EL (cell line): ENCODE measurements around the gene RTKN.

Experiments used
- DNase-seq: peaks from one replicate; pipeline ENCODE4 v3.0.0-alpha.2; 2016

Gene RTKN

DNA sequence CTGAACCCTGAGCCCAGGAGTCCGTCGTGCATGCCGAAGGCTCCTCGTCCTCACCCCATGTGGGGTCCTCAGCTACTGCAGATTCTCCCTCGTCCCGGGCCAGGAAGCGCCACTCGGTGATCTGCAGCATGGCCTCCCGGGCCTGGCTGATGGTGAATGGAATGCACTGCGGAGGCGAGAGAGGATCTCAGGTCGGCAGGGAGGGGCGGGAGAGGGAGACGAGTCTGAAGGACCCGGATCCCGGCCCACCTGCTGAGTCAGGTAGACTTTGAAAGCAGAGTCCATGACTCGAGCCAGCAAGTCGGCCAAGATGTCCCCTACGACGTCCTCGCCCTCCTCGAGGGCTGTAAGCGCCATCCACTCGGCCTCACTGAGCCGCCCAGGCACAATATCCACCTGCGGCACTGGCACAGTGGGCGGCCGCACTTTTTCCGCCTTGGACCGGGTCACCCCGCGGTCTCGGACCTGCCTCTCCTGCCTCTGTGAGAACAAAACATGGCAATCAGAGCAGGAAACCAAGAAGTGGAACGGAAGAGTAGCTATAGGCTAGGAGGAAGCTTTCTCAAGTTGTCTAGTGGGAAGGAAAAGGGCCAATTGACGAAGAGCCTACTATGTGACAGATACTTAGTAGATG, 25.9 kb downstream of the RTKN start:
- DNase-seq, result no peak

DNA sequence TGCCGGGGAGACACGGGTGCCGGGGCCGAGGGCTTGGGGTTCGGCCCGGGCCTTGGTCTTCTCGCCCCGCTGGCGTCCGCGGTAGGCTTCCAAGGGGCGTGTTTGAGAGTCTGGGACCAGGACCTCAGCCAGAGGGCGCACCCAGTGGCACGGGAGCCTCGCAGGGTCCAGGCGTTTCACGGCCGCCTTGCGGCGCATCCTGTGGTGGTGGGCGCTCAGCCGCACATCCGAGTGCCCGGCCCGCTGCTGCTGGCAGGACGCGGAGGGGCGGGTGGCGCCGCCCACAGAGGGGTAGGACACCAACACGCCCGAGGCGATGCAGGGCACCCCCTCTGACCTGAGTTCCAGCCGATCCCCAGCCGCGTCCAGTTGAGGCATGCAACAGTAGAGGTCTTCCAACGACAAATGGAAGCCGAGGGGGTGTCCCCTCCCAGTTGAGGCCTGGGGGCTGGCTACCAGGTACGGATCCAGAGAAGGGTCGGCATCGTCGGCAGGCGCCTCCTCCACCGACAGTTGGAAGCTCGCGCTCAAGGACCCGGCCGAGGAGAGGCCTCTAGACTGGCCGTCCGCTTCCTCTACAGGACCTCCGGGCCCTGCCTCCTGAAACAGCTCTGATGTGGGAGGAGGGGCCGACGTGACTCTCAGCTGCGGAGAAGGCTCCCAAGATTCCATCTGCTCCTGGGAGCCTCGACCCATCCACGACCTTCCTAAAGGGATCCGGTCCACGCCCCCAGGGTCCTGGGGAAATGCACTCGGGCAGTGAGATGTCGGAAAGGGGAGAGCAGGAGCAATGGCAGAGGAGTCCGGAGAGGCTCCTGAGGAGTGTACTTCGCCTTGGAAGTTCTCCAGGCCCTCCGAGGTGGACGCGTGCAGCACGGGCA, 26.6 kb downstream of the RTKN start:
- DNase-seq, result peak; percentile 32

DNA sequence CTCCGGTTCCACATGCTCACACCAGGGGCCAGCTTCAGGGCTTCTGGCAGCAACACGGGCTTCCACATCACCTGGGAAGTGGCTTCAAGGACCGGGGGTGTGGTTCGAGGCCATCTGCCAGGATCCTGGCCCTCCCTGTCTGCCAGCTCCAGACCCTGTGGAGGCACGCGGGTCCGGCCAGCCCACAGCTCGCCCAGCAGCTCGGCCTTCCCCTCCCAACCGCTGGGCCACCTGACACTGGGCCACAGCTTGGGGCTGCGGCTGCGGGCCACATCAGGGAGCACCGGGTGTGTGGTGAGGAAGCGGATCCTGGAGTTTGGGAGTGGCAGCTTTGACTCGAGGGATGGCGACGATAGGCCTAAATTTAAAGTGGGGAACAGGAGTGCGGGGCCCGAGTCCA, 27.3 kb downstream of the RTKN start:
- DNase-seq, result no peak

DNA sequence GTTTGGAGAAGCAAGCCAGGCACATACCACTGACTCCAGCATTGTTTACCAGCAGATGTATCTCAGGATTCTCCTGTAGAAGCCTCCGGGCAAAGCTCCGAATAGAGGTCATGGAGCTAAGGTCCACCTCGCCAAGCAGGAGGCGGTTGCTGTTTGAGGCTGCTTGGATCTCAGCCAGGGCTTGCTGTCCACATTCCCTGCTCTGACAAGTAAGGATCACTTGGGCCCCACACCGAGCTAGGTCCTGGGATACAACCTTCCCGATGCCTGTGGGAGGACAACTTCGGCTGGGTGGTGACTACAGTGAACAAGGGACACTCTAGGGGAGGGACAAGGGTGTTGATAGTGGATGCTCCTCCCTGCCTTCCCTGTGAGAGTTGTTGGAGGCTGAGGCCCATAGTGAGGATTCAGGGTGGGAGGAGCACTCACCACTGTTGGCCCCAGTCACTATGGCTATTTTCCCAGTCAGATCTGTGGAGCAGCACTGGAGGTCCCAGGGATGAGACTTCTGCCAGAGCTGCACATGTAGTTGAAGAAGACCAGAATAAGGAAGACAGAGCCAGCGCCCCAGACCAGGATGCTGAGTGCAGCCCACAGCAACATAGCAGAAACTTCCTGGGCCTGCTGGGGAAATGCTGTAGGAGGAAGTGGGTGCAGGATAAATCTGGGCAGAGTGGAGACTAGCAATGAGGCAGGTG, 28.6 kb downstream of the RTKN start:
- DNase-seq, result no peak

DNA sequence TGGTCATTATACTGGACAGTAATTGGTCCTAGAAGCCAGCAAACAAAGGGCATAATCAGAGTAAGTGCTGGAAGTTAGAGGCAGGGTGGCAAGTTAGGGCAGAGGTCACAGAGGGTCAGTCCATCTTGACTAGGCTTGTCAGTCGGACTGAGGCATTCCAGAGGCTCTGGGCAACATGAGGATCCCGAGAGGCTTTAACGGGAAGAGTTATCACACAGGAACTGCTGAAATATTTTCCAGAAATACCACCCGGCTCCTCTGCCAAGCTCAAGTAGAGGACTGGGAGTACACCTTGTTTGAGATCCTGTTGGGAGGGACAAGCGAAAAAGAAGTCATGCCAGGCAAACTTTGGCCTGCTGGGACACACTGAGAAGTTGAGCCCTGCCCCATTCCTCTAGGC, 34.1 kb downstream of the RTKN start:
- no peak for DNase-seq

DNA sequence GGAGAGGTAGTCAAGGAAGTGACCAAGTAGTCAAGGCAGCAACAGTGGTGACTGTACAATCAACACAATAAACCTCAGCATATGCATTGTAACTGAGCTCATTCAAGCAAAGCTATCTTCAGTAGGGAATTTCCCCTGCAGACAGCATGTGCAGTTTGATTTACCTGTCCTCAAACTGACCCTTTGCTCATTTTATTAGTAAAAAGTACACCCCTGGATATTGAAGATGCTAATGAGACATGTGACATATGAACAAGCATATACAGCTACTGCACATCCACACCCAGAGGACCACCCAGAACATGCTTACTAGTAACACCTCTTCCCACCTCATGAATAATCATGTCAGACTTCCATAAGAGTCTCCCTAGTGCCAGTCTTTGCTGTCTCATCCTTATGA, 35.7 kb downstream of the RTKN start:
- no peak for DNase-seq

DNA sequence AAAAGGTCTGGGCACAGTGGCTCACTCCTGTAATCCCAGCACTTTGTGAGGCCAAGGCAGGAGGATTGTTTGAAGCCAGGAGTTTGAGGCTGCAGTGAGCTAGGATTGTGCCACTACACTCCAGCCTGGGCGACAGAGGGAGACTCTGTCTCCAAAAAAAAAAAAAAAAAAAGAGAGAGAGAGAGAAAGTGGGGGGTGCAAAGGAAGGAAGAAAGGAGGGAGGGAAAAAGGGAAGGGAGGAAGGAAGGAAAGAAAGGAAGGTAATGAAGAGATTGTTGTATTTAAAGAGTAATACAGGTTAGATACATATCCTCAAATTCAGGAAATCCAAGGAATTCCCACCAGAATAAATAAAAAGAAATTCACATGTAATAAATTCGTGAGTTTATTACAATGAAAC, 39.8 kb downstream of the RTKN start:
- no peak for DNase-seq

DNA sequence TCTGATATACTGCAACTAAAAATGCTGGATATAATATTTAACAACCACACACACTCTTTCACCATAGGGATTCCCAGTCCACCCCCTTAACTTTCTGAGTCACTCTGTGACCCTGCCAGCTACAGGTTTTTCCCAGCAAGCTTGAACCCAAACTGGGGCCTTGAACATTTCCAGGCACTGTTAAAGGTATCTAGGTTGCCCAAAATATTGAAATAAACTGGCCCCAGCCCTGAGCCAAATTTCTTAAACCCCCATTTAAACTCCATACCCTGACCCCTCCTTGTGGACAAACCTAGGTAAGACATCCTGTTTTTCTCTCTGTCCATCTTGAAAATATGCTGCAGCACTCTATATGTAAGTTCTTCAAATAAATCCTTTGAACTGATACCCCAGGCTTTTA, 42.0 kb downstream of the RTKN start:
- peak; percentile 40 for DNase-seq

DNA sequence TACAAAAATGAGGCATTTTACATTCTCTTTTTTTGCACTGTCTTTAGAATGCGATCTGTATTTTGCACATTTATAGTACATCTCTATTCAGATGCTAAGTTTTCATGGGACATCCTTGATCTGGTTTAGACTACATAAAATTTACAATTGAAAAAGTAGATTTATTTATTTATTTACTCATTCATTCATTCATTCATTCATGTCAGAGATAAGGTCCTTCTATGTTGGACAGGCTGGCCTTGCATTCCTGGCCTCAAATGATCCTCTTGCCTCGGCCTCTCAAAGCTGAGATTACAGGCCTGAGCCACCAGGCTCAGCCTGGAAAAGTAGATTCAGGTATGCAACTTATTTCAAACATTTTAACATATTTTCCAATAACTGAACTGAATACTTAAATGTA, 45.6 kb downstream of the RTKN start:
- no peak for DNase-seq

DNA sequence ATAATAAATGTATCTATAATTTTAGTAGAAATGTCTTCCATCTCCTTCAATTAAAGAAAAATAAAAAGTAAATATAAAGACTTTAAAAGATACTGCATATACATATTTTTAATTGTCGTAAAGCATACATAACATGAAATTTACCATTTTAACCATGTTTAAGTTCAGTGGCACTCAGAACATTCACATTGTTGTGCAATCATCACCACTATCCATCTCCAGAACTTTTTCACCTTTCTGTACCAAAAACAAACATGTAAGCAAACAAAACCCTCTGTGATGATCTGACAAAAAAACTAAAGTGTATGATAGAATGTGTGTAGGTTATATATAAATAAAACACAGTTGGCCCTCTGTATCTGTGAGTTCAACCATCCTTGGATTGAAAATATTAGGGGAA, 48.2 kb downstream of the RTKN start:
- DNase-seq, result no peak

DNA sequence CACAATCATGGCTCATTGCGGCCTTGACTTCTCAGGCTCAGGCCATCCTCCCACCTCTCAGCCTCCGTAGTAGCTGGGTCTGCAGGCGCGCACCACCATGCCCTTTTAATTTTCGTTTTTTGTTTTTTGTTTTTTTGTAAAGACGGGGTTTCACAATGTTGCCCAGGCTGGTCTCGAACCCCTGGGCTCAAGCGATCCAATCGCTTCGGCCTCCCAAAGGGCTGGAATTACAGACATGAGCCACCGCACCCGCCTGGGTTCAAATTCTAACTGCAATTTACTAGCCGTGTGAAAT, 49.3 kb downstream of the RTKN start:
- no peak for DNase-seq

DNA sequence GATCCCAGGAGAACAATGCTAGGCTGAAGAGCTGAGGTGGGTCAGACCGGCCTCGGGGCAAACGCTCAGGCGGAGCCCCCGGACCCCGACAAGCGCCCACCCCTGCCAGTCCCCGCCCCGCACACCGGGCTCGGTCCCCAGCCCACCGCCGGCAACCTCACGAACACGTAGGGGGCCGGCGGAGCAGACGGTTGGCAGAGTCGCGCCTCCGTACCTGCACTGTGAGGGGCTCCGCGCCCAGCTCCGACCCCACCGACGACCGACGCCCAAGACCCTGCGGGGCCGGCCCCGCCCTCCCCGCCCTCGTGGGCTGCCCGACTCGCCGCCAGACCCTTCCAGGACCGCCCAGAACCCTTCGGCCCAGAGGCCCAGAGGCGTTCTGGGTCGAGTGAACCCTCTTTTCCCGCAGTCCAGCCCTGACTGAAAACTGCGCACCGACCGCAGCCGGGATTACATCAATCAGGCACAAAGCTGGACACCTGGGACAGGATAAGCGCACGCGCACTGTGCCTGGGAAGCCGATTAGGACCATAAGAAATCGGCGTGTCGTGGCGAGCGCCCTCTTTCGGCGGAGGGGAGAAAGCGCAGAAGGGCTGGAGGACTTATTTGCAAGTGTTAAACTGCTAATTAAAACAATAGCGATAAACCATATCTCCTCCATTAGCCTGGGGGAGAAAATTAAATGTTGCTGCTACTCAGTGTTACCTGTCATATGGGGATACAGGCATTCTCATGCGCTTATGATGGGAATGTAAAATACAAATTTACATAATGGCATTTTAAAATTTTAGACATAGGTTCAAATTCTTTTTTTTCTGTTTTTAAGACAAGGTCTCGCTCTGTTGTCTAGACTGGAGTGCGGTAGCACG, 49.9 kb downstream of the RTKN start:
- DNase-seq, result peak; percentile 84

DNA sequence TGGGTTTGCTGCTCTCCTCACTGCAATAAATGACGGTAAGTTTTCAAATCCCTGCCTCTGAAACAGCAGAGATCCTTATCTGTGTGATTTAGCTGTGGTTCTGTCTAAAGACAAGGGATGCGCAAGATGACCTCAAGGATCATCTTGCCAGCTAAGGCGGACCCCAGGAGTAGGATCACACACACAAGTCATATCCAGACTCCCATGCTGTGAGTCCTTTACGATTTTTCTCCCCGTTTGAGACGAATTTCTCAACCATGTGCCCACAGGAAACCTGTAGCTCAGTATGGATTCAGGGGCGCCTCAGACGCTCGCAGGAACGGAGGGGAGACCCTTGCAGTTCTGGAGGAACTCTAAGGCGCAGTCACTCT, 50.5 kb downstream of the RTKN start:
- DNase-seq, result peak; percentile 48

DNA sequence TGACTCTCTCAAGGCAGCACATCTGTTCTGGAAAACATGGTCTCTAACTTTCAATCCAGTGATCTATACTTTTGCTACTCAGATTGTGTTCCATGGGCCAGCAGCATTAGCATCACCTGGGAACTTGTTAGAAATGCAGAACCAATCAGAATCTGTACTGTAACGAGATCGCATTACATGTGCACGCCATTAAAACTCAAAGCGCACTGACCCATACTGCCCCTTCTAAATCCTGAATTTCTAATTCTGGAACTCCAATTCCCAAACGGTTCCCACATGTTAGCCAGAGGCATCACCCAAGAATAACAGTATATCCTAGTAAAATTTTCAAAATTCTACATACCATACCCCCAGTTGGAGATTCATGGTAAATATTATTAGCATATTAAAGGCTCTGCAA, 51.1 kb downstream of the RTKN start:
- DNase-seq, result no peak

DNA sequence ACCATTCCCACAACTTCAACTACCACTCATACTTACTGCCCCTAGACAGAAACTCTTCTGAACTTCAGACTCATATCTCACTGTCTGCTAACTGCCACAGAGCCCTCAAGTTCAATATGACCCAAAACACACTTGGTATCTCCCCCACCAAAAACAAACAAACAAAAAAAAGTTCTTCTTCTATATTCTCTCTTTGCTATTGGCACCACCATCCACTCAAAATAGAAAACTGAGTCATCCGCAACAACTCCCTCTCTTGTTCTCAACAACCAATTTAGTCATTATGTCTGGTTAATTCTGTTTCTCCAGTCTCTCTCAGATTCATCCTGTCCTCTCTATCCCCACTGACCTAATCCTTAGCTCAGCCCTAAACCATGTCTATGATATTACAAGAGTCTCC, 54.4 kb downstream of the RTKN start:
- DNase-seq, result no peak

DNA sequence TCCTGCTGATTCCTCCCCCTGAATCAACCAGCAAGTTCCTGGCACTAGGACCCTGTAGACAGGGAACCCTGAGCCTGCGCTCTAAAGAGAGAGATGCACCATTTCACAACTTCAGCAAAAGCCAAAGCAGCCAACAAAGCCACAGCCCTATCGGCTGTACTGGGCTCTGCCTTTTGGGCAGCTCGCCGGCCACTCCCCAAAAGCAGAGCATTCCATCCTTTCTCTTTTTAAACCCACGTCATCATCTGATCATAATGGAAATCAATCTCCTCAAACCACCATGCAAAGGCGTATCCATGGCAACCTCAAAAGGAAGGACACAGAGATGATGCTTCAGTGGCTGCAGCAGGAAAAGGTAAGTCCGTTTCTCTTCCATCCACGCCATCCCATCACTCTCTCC, 56.3 kb downstream of the RTKN start:
- DNase-seq, result no peak

DNA sequence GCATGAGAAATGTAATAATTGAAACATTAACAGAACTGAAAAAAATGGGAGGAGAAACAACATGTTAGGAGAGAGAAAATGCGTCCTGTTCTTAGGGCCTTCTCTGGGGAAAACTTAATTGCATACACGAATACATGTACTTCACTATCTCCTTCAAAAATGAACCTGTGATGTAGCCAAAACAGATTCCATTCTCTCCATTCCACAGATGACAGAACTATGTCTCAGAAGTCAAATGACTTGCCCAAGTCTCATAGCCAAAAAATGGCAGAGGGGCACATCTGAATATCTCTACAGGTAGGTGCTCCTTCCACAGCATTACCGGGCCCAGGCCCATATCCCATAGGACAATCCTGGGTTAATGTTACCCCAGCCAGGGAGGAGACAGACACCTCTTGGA, 57.7 kb downstream of the RTKN start:
- peak; percentile 41 for DNase-seq

DNA sequence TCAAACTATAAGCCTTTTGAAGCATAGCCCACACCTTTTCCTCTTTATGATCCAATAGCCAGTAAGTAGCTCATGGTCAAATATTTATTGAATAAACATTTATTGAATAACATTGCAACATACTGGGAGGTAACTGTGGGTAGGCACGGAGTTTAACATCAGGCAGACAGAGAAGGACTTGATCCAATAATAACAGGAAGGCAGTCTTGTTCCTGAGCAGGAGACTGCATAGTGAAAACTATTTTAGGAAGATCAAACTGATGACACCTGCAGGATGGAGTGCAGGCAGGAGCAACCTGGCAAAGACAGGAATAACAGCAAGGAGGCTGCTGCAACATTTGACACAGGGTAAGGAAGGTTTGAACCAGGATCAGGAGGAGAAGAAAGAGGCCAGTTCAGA, 58.5 kb downstream of the RTKN start:
- DNase-seq, result peak; percentile 37

DNA sequence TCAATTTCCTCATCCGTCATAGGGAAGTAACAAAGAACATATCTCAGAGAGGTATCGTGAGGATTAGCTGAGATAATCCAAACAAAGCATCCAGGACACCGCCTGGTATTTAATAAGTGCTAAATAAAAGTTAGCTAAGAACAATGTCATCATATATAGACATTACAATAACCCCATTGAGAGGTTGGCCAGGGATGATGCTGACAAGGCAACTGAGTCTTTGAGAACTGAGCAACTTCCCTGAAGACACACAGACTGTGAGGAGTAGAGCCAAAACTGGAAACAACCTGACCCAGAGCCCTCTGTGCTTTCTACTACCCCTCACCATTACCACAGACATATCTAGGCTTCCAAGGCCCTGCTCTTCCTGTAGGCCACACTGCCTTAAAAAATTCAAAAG, 60.0 kb downstream of the RTKN start:
- no peak for DNase-seq

DNA sequence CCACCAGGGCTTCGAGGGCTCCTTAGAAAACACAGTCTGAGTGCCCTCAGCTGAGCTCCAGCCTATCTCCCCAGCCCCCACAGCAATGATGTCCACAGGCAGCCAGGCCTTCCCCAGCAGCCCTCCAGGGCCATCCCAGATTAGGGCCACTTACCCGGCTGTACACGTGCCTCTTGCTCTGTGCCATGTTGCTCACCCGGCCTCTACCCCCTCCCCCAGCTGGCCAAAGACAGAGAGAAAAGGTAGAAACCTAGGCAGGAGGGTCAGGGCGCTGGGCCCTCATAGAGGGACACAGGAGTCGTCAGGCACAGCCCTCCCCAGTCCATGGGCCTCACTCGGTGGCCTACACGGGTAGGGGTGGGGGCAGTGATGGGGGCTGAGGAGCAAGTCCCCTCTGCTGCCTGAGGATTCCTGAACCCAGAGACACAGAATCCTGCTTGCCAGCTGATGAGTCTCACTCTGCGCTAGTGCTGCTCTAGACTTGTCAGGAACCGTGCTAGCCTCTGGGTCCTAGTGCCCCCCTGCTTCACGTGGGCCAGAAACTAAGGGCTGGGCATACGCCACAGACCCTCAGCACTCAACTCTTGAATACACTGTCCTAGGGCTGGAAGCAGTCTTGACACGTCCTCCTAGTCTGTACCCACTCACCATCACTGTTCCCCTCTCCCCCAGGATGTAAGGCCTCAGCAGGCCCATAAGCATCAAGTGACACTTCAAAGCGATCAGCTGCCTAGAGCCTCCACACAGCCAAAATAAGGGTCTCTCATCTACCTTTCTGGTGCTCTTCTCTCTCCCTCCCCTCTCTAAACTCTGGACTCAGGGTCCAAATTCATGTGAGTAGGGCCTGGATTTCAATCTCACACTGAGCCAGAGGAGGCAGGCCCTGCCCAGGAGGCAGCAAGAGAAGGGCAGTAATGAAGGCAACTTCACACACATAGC, 61.6 kb downstream of the RTKN start, which contains the start of gene DCTN1:
DCTN1 (minus strand) TSS at position 461 of the 939 bp plus-strand sequence; CDS start at position 187, 274 bp downstream.
- DNase-seq, result peak; percentile 65

DNA sequence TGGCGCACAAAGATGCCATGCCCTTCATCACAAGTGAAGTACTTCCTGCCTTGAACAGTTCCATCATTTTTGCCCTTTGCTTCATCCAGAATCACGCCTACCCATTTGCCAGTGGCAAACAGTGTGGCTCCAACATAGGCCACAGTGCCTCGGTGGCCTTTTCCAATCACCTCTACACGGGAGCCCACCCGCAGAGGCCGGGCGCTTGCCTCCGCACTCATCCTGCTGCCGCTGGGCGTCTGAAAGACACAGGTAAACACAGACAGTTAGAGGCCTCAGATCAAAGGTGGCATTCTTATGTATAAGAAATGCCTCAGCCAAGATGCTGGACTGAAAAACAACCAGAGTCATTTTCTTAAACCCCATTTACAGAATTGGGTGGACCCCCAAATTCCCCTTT, 63.7 kb downstream of the RTKN start:
- no peak for DNase-seq

DNA sequence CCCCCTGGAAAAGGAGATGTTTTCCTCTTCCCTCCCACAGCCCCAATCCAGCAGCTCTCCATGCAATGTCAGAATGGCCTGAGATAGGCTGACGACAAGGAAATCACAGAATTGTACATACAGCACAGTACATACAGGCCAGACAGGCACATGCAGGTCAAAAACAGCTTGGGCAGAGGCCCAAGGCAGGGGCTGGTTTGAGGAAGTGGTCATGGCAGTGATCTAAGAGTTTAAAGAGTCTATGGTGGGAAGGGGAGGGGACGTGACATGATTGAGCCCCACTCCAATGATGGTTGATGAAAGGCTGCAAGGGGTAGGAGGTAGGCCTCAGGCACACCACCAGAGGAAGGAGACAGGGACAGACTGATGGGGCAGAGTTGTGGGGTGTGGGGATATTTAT, 65.9 kb downstream of the RTKN start:
- no peak for DNase-seq
